Right lung (tissue), 5 donors: ENCODE data around the gene MPZL1. TPM values are rescaled to one million over a fixed set of nuclear protein-coding genes. Genes with fewer than 3 reads are reported as not detected.

Source experiments
- polyA plus RNA-seq, 5 donors: library from polyadenylated mRNA; unstranded; fragments of 120-200 nt; gene quantifications; one replicate each; pipeline versions ENCODE4 v1.2.1 to v1.2.3, GENCODE V29; 2013; ENCODE audit warnings: inconsistent platforms in 1 of 5, low replicate concordance in 1 of 5; ENCODE audit not compliant: insufficient read length in 5 of 5, insufficient read depth in 1 of 5

Gene MPZL1
- polyA plus RNA-seq, 5 donors, result 106 to 128 (median 118) TPM

Other genes with a start within 250 kb of the MPZL1 start
- gene CD247, start 203.5 kb upstream of the MPZL1 start, polyA plus RNA-seq, result 1 to 10 TPM; 1.2 to 3.3 (median 1.7) TPM
- 100 to 1,000 TPM in 2 of 5 donors, 10 to 100 TPM in 3; 65.2 to 110 (median 95.2) TPM for gene CREG1, start 168.2 kb upstream of the MPZL1 start, polyA plus RNA-seq
- gene RCSD1, start 91.8 kb upstream of the MPZL1 start, polyA plus RNA-seq, result 10 to 100 TPM; 19.8 to 21.3 (median 20.6) TPM
- under 1 TPM; 0.18 to 0.51 (median 0.23) TPM for gene ADCY10, start 192.2 kb downstream of the MPZL1 start, polyA plus RNA-seq
- gene DCAF6, start 214.7 kb downstream of the MPZL1 start, polyA plus RNA-seq, result 10 to 100 TPM; 54.9 to 64.0 (median 61.8) TPM
- 10 to 100 TPM; 46.3 to 57.7 (median 54.9) TPM for gene MPC2, start 215.1 kb downstream of the MPZL1 start, polyA plus RNA-seq